ENCODE measurements around the gene CCDC39. TPM values are rescaled to one million over a fixed set of nuclear protein-coding genes. Genes with fewer than 3 reads are reported as not detected.

Gene CCDC39
- total and polyA plus RNA-seq, 9 of the 15 experiments (the other 6 are each of a cell fraction or from before 2014, with no cell fraction given), result not detected

GRCh38 chr3:180633722-180634121 is 45.6 kb downstream of the CCDC39 start:
- H3K27me3 ChIP-seq (ENCODE audit: control insufficient read depth in 2 of 2, insufficient read depth in 2 of 2, low read length in 2 of 2), result no peaks in the 10 kb centered on the region
- FAIRE-seq, result no peak

More at GRCh38 chr3:180633722-180634121, 45.6 kb downstream of the CCDC39 start:
- DNase-seq (ENCODE audit: extremely low read depth in 1 of 4, low spot score in 3 of 4) (no peak), ATAC-seq (peak; percentile 79)
- H3K9me3 ChIP-seq (replicated peaks; ENCODE audit: control insufficient read depth, insufficient read depth, low read depth, low read length), result no peaks in the 10 kb centered on the region
- in situ Hi-C loops (cut with MboI) (no loop called here), intact Hi-C loops (cut with micrococcal nuclease) (no loop called here)
- WGBS (ENCODE audit: insufficient coverage, low coverage, missing lambda C conversion rate), result 5% methylated on average over 2 of the region's 2 CpGs
- no peaks in the 10 kb centered on the region for H3K36me3 ChIP-seq (ENCODE audit: control insufficient read depth, insufficient read depth, low read length)
- ChIA-PET CTCF (ENCODE audit: low intra/inter-chr PET ratio) (no interaction called here), POLR2A (interaction anchor here (0.9 kb wide), 1 partner anchor 9 kb away, joined by 3 read pairs; no protein-coding TSS in a partner anchor)
- H3K4me2 ChIP-seq (ENCODE audit: insufficient read depth, low read length), result no peak overlapping the region
- H3K4me3 ChIP-seq, result no peak overlapping the region
- no peaks in the 10 kb centered on the region for H3K79me2 ChIP-seq (ENCODE audit: control insufficient read depth, insufficient read depth, low read length)
- H3K27ac ChIP-seq (ENCODE audit: extremely low read depth, low read depth, low read length), result no peak overlapping the region
- no peak overlapping the region for H2AFZ ChIP-seq (ENCODE audit: low read depth, low read length)
- H4K20me1 ChIP-seq (replicated peaks; ENCODE audit: control insufficient read depth, insufficient read depth, low read length), result no peaks in the 10 kb centered on the region
- TF ChIP-seq POLR2H (tag; IDR thresholded peaks at IDR 0.05; ENCODE audit: low read depth) (no peak), ZNF175 (CRISPR knock-in tag; IDR thresholded peaks at IDR 0.05; ENCODE audit: low read depth) (no peak), POU5F1 (IDR thresholded peaks at IDR 0.05; ENCODE audit: borderline replicate concordance, low read depth, low read length, partially characterized antibody) (no peak), ZNF212 (CRISPR knock-in tag; IDR thresholded peaks at IDR 0.05) (no peak), ZNF3 (CRISPR knock-in tag; IDR thresholded peaks at IDR 0.05) (no peak), PATZ1 (CRISPR knock-in tag; IDR thresholded peaks at IDR 0.05; ENCODE audit: borderline replicate concordance) (no peak), SMAD1 (IDR thresholded peaks at IDR 0.05; ENCODE audit: low read depth, low read length, partially characterized antibody) (no peak), RAD21 (CRISPR knock-in tag; conservative IDR thresholded peaks at IDR 0.05 in 1 of 2, IDR thresholded peaks at IDR 0.05 in 1 of 2) (0 out of 4 replicates have a peak, but pooled peaks of 1 of the 2 experiments have one; percentile 10), NFXL1 (CRISPR knock-in tag; IDR thresholded peaks at IDR 0.05) (no peak), CTCF (IDR thresholded peaks at IDR 0.05 in 2 of 3, conservative IDR thresholded peaks at IDR 0.05 in 1 of 3; ENCODE audit: insufficient read depth in 2 of 3, low read depth in 1 of 3, low read length in 3 of 3) (0 out of 6 replicates have a peak, but pooled peaks of 1 of the 3 experiments have one; percentile 6), CREB3L1 (IDR thresholded peaks at IDR 0.05; ENCODE audit: borderline replicate concordance, low read depth) (no peak), ZNF224 (CRISPR knock-in tag; IDR thresholded peaks at IDR 0.05) (no peak)
- H3K9me1 ChIP-seq (ENCODE audit: control insufficient read depth, insufficient read depth, low read length), result no peaks in the 10 kb centered on the region
- no peak overlapping the region for H3K9ac ChIP-seq (ENCODE audit: insufficient read depth in 1 of 2, low read depth in 2 of 2, low read length in 2 of 2)
- no TSS peak for BruUV-seq (replicated peaks)
- H3K4me1 ChIP-seq (replicated peaks in 1 of 2; ENCODE audit: control insufficient read depth in 2 of 2, insufficient read depth in 2 of 2, low read length in 2 of 2), result no peaks in the 10 kb centered on the region

All from K562 (cell line).